LNCAP (cell line): ENCODE measurements around the gene PCIF1.

ENCODE experiments used
- CTCF ChIP-seq: fragments of 450-650 bp; IDR thresholded peaks from 2 replicates; pipeline ENCODE4 v1.5.1; 2017; ENCODE audit warnings: mild to moderate bottlenecking

PCIF1 gene

GRCh38 chr20:45974896-45975565, 40.5 kb downstream of the PCIF1 start:
- no peak for TF ChIP-seq CTCF

- no peak for TF ChIP-seq CTCF
These were observed 41.2 kb downstream of the PCIF1 start for GRCh38 chr20:45975686-45976085.

GRCh38 chr20:45976086-45976485, 41.6 kb downstream of the PCIF1 start:
- TF ChIP-seq CTCF: no peak

GRCh38 chr20:45981261-45981660, 46.8 kb downstream of the PCIF1 start:
- TF ChIP-seq CTCF: no peak

- TF ChIP-seq CTCF: no peak
These were observed 48.8 kb downstream of the PCIF1 start for GRCh38 chr20:45983279-45983743.

GRCh38 chr20:45985573-45985972, 51.1 kb downstream of the PCIF1 start:
- TF ChIP-seq CTCF: no peak

GRCh38 chr20:45987108-45987780, 52.8 kb downstream of the PCIF1 start:
- TF ChIP-seq CTCF: peak; percentile 91
